ENCODE results near the gene IMMP2L. TPM values are rescaled to one million over a fixed set of nuclear protein-coding genes. Genes with fewer than 3 reads are reported as not detected.

Gene IMMP2L
- polyA plus RNA-seq, 1 donor from 2014 or later, result 23.2 TPM

GRCh38 chr7:110975486-110975885 lies 586.8 kb downstream of the IMMP2L start:
- Mint-ChIP-seq H3K27ac (no peak overlapping the region), H3K9me3 (no peaks in the 10 kb centered on the region), H3K36me3 (peaks cover 2% of the 10 kb centered on the region), H3K27me3 (no peaks in the 10 kb centered on the region), H3K4me1 (no peaks in the 10 kb centered on the region), H3K4me3 (no peak overlapping the region)

DNA sequence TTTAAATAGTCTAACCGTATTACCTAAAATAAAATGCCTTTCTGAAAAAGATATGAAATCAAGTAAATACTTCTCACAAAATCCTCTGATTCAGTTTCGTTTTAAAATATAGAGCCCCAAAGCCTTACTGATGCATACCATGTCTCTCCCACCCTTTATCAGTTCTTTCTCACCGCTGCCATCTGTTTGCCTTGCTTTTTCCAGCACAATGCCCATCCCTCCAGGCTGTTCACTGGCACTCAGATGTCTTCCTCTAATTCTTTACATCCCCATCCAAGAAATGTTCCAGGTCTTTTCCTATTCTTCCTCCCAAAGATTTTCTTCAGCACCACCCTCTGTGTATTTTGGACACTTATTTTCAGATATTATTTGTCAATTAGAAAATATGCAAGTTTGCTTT lies 587.9 kb downstream of the IMMP2L start:
- H3K4me1 Mint-ChIP-seq, result no peaks in the 10 kb centered on the region
- H3K36me3 Mint-ChIP-seq, result peaks cover 2% of the 10 kb centered on the region
- H3K9me3 Mint-ChIP-seq, result no peaks in the 10 kb centered on the region
- H3K4me3 Mint-ChIP-seq, result no peak overlapping the region
- no peaks in the 10 kb centered on the region for H3K27me3 Mint-ChIP-seq
- no peak overlapping the region for H3K27ac Mint-ChIP-seq

GRCh38 chr7:110973196-110973990 lies 588.9 kb downstream of the IMMP2L start:
- Mint-ChIP-seq H3K4me3 (no peak overlapping the region), H3K9me3 (no peaks in the 10 kb centered on the region), H3K27ac (no peak overlapping the region), H3K4me1 (no peaks in the 10 kb centered on the region), H3K36me3 (peaks cover 2% of the 10 kb centered on the region), H3K27me3 (no peaks in the 10 kb centered on the region)

DNA sequence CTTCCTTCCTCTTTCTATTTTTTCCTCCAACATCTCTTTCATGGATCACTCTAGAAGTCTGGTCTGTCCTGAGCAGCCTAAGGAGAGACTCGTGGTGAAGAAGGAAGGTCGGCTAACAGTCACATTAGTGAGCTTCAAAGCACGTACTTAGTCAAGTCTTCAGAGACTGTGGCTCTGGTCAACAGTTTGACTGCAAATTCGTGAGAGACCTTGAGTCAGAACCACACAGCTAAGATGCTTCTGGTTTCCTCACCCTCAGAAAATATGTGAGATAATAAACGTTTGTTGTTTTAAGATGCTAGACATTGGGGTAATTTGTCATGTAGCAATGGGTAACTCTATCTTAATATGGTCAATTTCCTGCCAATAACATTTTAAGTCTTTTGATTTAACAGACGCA lies 597.5 kb downstream of the IMMP2L start:
- Mint-ChIP-seq H3K36me3 (peaks cover 4% of the 10 kb centered on the region), H3K27ac (no peak overlapping the region), H3K4me1 (no peaks in the 10 kb centered on the region), H3K9me3 (no peaks in the 10 kb centered on the region), H3K27me3 (no peaks in the 10 kb centered on the region), H3K4me3 (no peak overlapping the region)

GRCh38 chr7:110962826-110963225 lies 599.5 kb downstream of the IMMP2L start:
- Mint-ChIP-seq H3K27ac (peak overlapping the region in 1 of 3 donors; percentile 11), H3K4me3 (no peak overlapping the region), H3K27me3 (no peaks in the 10 kb centered on the region), H3K36me3 (peaks cover 4% of the 10 kb centered on the region), H3K4me1 (no peaks in the 10 kb centered on the region), H3K9me3 (peaks cover 0 to 4% (median 2%) of the 10 kb centered on the region in 3 donors)

- Mint-ChIP-seq H3K4me1 (no peaks in the 10 kb centered on the region), H3K9me3 (peaks cover 1 to 8% (median 2%) of the 10 kb centered on the region in 3 donors), H3K27me3 (no peaks in the 10 kb centered on the region), H3K4me3 (no peak overlapping the region), H3K27ac (no peak overlapping the region), H3K36me3 (peaks cover 4% of the 10 kb centered on the region)
These were observed 599.9 kb downstream of the IMMP2L start for GRCh38 chr7:110962374-110962773.

GRCh38 chr7:110960811-110961210 lies 601.5 kb downstream of the IMMP2L start:
- Mint-ChIP-seq H3K4me1 (no peaks in the 10 kb centered on the region), H3K27me3 (no peaks in the 10 kb centered on the region), H3K36me3 (peaks cover 4% of the 10 kb centered on the region), H3K4me3 (no peak overlapping the region), H3K27ac (no peak overlapping the region), H3K9me3 (peaks cover 1 to 8% (median 2%) of the 10 kb centered on the region in 3 donors)

GRCh38 chr7:110948280-110948679 lies 614.0 kb downstream of the IMMP2L start:
- Mint-ChIP-seq H3K27ac (no peak overlapping the region), H3K9me3 (peaks cover 0 to 3% (median 0%) of the 10 kb centered on the region in 3 donors)

GRCh38 chr7:110947408-110947807 lies 614.9 kb downstream of the IMMP2L start:
- no peaks in the 10 kb centered on the region for H3K9me3 Mint-ChIP-seq
- H3K27ac Mint-ChIP-seq, result no peak overlapping the region
- no peaks in the 10 kb centered on the region for H3K4me1 Mint-ChIP-seq
- no peak overlapping the region for H3K4me3 Mint-ChIP-seq
- no peaks in the 10 kb centered on the region for H3K36me3 Mint-ChIP-seq
- no peaks in the 10 kb centered on the region for H3K27me3 Mint-ChIP-seq

More at GRCh38 chr7:110948280-110948679, 614.0 kb downstream of the IMMP2L start:
- Mint-ChIP-seq H3K36me3 (no peaks in the 10 kb centered on the region), H3K4me1 (no peaks in the 10 kb centered on the region), H3K4me3 (no peak overlapping the region), H3K27me3 (no peaks in the 10 kb centered on the region)

- no peak overlapping the region for H3K27ac Mint-ChIP-seq
- H3K4me3 Mint-ChIP-seq, result no peak overlapping the region
- H3K36me3 Mint-ChIP-seq, result no peaks in the 10 kb centered on the region
- H3K9me3 Mint-ChIP-seq, result no peaks in the 10 kb centered on the region
- no peaks in the 10 kb centered on the region for H3K27me3 Mint-ChIP-seq
- no peaks in the 10 kb centered on the region for H3K4me1 Mint-ChIP-seq
These were observed 617.2 kb downstream of the IMMP2L start for GRCh38 chr7:110944966-110945644.

DNA sequence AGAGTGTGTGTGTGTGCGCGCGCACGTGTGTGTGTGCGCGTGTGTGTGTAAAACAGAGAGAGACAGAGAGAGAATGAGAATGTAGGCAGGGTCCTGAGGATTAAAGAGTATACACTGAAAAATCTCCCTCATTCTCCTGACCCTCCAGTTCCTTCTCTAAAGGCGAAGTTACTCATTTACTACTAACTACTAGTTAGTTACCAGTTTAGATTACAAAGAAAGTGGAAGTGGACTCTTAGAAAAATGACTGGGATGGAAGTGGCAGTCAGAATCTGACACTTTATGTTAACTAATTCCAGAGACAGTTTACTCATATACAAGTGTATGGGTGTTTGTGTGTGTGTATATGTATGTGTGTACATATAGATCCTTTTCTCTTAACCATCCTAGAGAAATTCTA lies 617.8 kb downstream of the IMMP2L start:
- Mint-ChIP-seq H3K4me3 (no peak overlapping the region), H3K27ac (no peak overlapping the region), H3K27me3 (no peaks in the 10 kb centered on the region), H3K4me1 (no peaks in the 10 kb centered on the region), H3K36me3 (no peaks in the 10 kb centered on the region), H3K9me3 (no peaks in the 10 kb centered on the region)

GRCh38 chr7:110943701-110944345 lies 618.5 kb downstream of the IMMP2L start:
- H3K36me3 Mint-ChIP-seq, result no peaks in the 10 kb centered on the region
- H3K27me3 Mint-ChIP-seq, result no peaks in the 10 kb centered on the region
- H3K27ac Mint-ChIP-seq, result no peak overlapping the region
- H3K4me1 Mint-ChIP-seq, result no peaks in the 10 kb centered on the region
- no peak overlapping the region for H3K4me3 Mint-ChIP-seq
- no peaks in the 10 kb centered on the region for H3K9me3 Mint-ChIP-seq

DNA sequence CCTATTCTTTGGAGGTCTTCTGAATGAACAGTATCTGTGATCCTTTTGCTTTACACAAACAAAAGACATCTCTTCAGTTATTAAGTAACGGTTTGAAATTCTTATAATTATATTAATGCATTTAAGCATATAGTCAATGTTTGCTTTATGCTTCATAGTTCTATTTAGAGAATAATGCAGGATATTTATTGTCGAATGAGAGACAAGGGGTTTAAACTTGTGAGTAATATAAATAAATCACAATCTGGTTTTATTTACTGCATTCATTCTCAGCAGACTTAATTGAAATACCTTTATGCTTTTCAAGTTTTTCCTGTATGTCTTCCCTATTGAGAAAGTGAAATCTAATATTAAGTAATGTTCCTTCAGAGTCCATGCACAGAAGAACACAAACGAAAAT lies 620.9 kb downstream of the IMMP2L start:
- Mint-ChIP-seq H3K9me3 (peaks cover 0 to 5% (median 4%) of the 10 kb centered on the region in 3 donors), H3K4me1 (no peaks in the 10 kb centered on the region), H3K27ac (no peak overlapping the region), H3K27me3 (no peaks in the 10 kb centered on the region), H3K4me3 (no peak overlapping the region), H3K36me3 (no peaks in the 10 kb centered on the region)

- no peak overlapping the region for H3K4me3 Mint-ChIP-seq
- peaks cover 2% of the 10 kb centered on the region for H3K36me3 Mint-ChIP-seq
- peaks cover 0 to 9% (median 4%) of the 10 kb centered on the region in 3 donors for H3K9me3 Mint-ChIP-seq
- H3K4me1 Mint-ChIP-seq, result no peaks in the 10 kb centered on the region
- H3K27ac Mint-ChIP-seq, result no peak overlapping the region
- H3K27me3 Mint-ChIP-seq, result no peaks in the 10 kb centered on the region
These were observed 621.5 kb downstream of the IMMP2L start for GRCh38 chr7:110940756-110941155.

GRCh38 chr7:110938165-110938564 lies 624.1 kb downstream of the IMMP2L start:
- Mint-ChIP-seq H3K27ac (no peak overlapping the region), H3K27me3 (no peaks in the 10 kb centered on the region), H3K4me3 (no peak overlapping the region), H3K9me3 (peaks cover 4 to 11% (median 4%) of the 10 kb centered on the region in 3 donors), H3K4me1 (no peaks in the 10 kb centered on the region), H3K36me3 (peaks cover 3% of the 10 kb centered on the region)
